ENCODE data around the gene ACTG1.

DNA sequence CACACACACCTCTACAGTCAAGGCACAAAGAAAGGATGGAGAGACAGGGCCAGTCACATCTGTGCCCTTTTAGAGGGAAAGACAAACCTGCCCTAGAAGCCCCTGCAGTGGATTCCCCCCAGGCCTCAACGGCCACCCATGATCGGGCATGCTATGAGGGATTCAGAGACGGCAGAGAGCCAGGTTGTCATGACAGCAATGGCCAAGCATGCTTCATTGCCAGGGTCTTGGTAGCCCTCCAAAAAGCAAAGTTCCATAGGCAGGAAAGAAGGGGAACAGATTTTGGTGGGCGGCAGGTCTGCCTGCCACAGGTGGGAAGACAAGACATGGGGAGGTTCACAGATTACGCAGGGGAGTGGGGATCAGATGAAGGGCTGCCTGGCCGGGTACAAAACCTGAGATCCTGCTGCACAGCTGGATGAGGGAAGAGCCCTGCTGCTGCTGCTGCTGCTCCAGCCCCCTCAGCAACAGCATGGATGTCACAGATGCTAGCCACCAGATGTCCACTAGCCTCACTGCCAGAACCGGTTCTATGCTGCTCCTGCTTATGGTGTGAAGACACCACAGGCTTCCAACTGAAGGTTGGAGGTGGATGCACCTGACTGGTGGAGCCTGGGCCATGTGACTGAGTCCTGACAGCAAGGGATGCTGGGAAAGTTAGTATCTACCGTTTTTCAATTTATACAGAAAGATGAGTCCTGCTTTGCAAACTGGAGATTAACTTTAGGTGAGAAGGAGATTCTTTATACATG is 17.8 kb downstream of the ACTG1 start:
- TF ChIP-seq, protein P1, sequence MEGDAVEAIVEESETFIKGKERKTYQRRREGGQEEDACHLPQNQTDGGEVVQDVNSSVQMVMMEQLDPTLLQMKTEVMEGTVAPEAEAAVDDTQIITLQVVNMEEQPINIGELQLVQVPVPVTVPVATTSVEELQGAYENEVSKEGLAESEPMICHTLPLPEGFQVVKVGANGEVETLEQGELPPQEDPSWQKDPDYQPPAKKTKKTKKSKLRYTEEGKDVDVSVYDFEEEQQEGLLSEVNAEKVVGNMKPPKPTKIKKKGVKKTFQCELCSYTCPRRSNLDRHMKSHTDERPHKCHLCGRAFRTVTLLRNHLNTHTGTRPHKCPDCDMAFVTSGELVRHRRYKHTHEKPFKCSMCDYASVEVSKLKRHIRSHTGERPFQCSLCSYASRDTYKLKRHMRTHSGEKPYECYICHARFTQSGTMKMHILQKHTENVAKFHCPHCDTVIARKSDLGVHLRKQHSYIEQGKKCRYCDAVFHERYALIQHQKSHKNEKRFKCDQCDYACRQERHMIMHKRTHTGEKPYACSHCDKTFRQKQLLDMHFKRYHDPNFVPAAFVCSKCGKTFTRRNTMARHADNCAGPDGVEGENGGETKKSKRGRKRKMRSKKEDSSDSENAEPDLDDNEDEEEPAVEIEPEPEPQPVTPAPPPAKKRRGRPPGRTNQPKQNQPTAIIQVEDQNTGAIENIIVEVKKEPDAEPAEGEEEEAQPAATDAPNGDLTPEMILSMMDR (IDR thresholded peaks at IDR 0.05), result no peak
- TF ChIP-seq POLR2A (IDR thresholded peaks at IDR 0.05), result no peak

Data from Peyer's patch (tissue), 4 donors.